HG03469 (cell line): ENCODE measurements around the gene C7.

Source experiments
- ATAC-seq: cut with Tn5 transposase; IDR thresholded peaks from one replicate; pipeline ENCODE4 v1.9.1; 2021; ENCODE audit warnings: mild to moderate bottlenecking, moderate library complexity, moderate number of reproducible peaks; ENCODE audit not compliant: unreplicated experiment

Gene C7

DNA sequence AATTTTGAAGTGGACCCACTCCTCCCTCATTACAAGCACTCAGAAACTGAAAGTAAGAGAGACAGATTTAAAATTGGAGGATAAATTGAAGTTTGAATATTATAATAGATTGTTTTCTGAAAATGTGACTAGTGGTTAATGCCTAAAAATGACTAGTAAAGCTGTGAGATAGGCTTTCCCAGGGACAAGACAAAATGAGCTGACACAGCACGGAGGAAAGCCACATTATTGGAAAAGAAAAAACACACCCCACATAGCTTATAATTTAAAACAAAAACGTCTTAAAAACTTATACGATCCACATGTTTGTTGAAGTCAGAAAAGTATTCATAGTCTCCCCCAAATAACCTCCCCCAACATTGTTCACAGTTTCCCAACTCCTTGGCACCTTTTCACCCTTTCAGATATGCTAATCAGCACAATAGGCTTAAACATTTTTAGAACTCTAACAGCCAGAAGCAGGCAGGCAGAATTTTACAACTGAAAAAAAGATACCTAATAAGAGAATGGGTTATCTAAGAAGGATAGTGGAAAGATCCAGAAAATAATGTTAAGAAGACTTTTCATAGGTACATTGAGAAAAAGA lies 6.1 kb downstream of the C7 start:
- ATAC-seq: no peak

DNA sequence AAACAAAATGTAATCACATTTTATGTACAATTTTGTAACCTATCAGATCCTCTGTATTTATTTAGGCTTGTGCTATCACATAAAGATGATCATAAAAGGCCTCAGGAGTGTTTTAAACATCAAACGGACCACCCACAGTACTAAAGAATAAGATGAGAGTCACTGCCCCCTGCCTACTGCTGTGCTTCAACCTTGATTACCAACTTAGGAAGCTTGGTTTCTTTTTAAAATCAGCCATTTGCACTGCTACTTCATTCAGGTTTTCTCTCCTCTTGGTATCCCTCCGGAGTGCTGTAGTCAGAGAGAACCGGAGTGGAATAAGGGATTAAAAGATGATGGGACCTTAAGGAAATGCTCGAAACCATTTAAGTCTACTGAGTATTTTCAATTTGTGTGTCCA lies 6.9 kb downstream of the C7 start:
- no peak for ATAC-seq

DNA sequence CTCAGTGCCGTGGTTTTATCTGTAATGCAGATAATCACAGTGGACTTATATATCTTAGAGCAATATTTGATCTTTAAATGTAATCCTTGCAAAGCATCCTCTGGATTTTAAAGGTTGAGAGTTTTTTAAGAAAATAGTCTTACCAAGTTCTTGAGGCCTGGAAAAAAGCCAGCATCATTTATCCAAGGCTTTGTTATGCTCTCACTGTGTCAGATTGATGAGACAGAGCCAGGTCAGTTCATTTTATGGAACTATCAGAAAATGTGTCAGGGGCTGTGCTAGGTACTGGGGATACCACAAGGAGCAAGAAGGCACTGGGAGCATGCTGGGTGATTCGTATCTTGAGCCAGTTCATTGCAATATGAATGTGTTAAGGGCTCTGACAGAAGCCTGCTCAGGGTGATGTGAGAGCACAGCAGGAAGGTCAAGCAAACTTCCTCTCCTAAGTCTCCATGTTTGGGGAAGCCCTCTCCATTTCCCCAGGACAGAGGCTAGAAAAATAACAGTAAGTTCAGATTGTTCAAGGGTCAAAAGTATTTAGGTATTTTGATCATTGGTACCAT lies 19.7 kb downstream of the C7 start:
- ATAC-seq: no peak

DNA sequence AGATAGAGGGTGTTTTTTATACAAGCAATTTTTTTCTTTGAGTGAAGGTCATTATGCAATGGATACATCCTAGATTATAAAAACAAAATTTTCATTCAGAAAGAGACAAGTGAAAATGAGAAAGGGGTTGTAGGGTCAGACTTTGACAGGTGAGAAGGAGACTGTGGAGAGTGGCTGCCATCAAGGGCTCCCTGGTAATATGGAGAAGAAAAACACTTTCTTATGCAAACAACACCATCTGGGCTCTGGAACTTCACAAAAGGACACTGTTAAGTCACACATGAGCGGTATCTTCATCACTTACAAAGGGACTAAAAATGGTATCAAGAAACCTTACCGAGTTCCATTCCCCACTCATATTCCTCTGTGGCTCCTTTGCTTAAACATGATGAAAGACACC lies 23.5 kb downstream of the C7 start:
- ATAC-seq: no peak

DNA sequence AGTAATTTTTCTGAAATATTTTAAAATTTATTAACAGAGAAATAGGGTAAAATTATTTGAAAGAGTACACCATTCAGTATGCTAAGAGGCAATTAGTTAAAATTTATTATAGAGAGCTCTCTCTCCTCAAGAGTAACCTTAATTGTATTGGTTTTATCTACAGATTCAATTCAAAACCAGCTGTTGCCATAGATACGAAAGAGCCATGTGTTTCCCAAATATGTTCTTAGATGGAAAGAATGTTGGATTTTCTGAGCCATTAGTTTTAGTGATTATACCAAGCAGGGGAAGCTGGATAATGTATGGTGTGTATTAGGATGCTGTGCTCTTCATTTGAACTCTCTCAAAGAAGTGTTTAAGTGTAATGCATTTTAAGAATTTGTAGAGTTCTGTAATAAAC lies 27.8 kb downstream of the C7 start:
- no peak for ATAC-seq

DNA sequence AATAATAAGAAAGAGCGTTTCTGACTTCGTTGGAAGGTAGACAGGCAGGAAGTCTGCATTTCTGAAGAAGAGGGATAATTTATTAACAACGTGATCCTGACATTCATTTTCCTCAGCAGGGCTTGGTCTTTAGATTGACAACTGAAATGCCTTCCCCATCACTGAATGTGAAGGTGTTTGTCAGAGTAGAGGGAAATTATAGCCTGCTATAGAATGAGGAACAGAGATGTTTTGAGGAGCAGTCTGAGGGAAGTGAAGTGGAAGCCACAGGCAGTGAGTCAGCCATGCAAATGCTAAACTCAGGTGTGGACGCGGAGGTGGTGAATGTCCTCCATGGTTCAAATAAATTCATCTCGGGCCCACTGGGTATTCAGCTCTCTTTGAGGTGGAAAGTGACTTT lies 30.5 kb downstream of the C7 start:
- no peak for ATAC-seq

DNA sequence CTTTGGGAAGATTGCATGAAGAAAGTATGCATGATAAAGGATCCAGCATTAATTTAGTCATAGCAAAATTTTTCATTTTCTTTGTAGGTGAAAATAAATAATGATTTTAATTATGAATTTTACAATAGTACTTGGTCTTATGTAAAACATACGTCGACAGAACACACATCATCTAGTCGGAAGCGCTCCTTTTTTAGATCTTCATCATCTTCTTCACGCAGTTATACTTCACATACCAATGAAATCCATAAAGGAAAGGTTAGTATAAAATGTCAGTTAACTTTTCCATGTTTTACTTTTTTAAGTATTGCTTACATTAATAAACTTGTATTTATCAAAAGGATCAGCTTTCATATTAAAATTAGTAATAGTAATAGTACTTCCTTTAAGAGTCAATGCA lies 35.8 kb downstream of the C7 start:
- ATAC-seq: no peak

DNA sequence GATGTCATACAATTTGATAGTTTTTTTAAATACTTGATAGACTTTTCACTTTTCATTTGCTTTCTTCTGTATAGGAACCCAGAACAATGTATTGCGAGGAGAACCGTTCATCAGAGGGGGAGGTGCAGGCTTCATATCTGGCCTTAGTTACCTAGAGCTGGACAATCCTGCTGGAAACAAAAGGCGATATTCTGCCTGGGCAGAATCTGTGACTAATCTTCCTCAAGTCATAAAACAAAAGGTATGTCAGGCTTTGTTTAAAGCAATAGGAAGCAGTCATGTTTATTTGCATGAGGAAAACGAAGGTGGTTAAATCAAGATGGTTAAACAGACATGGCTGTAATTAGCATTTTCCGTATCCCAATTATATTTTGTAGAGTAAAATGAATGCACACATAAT lies 46.0 kb downstream of the C7 start:
- ATAC-seq: no peak

DNA sequence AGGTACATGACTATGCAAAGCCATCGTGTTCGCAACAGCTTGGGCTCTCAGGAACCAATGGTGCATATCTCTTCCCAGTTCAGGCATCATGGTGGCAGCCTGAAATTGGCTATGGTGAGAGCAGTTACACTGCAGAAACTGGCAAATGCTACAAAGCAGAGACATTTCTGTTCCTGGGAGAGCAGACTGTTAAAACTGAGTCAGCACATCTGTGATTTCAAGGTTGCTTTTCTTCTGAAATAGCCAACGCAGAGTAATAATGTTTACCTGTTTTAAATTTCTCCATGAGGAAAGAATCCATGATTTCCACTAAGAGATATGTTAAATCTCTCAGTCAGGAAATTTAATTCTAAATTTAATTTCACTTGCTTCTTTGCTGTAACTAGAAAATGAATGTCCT lies 47.8 kb downstream of the C7 start:
- no peak for ATAC-seq

DNA sequence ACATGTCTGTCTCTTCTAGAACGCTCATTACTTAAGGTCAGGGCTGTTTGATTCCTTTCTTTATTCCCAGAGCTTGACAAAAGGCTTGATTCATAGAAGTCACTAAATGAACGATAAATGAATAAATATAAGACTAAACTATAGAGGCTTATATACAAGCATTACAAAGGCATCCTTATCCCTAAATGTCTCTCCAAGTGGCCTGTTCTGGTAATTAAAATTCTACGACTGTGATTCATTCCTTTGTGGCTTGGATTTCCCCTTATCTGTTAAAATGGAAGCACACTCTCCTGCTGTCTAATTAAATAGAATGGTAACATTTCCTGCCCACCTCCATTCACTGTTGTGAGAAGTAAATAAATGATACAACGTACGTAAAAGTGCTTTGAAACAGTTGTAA lies 49.5 kb downstream of the C7 start:
- ATAC-seq: no peak

DNA sequence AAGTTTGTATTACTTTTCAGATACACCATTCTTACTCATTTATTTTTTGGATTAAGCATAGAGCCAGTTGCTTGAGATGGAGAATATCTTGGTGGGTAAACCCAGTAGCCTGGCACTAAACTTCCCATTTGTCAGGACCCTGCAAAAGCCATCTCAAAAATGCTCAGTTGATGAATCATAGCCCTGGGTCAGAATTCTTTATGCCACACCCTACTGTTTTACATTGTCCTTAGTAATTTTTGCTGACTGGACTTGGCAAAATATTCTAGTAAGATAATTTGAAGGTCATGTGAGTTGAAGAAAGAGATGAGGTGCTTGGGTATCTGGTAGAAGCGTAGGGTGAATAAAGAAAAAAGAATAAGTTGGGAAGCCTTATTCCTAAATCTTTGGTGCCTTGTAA lies 50.7 kb downstream of the C7 start:
- no peak for ATAC-seq

DNA sequence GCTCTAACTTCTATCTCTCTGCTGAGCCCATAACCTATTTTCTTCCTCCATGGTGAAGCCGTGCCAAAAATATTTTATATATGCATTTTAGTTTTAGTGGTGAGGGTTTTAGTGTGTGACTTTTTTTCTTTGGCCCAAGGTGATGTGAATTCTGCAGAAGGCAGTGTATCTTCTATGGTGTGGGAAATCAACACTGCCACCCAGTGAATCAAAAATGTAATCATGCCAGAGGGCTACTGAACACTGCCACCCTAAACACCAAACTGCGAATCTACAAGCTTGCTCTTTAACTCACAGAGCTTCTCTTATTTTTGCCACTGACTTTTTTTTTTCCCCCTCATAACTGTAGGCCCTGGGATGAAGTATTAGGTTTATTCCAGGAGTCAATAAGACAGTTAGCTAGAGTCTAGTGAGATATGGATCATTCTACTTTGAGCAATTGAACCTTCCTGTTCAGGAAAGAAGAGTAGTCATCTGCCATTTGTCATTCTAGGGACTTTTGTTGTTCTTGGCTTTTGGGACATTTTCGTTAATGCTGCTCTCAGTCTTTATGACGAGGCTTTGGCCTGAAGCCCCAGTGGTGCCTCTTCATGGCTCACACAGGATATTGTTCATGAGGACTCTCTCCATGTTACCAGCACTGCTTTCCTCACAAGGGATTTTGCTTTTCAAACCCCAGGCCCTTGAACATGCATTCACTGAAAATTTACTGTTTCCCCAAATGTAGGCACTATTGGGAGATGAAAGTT lies 53.1 kb downstream of the C7 start:
- no peak for ATAC-seq

DNA sequence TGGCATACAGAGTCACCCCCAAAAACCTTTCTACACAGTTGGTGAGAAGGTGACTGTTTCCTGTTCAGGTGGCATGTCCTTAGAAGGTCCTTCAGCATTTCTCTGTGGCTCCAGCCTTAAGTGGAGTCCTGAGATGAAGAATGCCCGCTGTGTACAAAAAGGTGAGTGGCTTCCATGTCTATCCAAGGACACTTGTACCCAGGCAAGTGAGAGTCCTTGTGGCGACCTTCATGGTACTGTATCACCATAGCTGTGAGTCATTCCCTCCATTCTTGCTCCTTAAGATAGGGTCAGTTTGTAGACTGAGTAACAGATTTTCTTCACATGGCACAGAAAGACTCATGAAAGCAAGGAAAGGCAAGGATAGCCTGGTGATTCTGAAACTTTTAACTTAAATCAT lies 63.1 kb downstream of the C7 start:
- no peak for ATAC-seq

DNA sequence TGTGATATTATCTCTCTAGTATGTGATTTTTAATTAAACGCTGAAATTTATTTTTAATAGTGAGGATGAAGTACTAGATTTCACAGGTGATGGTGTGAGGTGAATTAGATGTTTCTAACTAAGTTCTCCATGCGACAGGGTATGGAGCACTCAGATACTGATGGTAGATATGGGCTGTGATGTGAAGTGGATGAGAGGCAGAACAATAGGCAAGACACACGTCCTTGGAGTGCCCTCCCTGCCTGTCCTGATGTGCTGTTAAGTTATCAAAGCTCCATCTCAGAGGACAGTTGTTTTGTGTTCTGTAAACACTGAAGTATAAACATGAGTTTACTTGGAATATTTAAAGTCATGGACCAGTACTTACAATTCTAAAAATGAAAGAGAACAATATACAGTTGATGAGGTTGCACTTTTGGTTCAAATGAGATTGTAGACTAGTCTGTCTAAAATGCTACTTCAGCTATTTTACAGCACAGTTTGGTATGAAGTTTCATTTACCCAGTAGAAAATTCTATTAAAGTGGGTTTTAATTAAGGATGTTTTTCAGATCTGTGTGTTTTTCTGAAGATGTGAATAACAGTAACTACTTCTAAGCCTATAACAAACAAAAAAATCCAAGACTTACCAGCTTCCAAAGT lies 64.2 kb downstream of the C7 start:
- no peak for ATAC-seq

DNA sequence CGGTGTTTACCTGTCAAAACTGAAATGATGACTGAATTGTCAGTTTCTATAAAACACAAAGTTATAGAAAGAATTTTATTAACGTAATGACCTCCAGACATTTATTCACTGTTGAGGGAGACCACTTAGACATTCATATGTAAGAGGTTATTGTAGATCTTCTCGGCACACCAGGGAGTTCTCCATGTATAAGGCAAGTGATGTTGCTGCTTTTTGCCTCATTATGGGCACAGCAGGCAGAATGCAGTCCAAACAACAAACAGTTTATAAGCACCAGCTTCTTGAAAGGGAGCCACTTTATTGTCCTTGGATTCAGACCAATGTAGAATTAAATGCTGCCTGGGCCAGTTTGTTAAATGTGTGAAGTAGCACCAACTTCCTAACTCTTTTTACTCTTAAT lies 66.7 kb downstream of the C7 start:
- no peak for ATAC-seq

DNA sequence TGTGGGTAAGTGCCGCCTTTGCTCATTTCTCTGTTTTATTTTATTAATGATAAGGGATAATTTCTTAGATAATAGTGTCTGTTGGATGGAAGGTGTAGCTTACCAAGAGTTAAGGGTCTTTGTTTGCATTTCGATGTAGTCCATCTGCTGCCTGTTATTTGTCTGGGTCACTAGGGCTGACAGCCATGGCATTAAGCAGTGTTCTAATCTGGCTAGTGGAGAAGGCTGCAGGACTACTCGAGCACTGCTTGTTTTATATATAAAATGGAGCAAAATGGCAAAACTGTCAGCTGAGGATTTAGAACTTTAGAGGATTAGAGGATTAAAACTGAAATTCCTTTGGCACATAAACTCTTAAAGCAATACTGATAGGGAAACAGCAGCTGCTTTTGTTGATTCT lies 67.5 kb downstream of the C7 start:
- ATAC-seq: no peak

DNA sequence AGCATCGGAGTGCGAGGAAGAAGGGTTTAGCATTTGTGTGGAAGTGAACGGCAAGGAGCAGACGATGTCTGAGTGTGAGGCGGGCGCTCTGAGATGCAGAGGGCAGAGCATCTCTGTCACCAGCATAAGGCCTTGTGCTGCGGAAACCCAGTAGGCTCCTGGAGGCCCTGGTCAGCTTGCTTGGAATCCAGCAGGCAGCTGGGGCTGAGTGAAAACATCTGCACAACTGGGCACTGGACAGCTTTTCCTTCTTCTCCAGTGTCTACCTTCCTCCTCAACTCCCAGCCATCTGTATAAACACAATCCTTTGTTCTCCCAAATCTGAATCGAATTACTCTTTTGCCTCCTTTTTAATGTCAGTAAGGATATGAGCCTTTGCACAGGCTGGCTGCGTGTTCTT lies 72.1 kb downstream of the C7 start:
- ATAC-seq: no peak

DNA sequence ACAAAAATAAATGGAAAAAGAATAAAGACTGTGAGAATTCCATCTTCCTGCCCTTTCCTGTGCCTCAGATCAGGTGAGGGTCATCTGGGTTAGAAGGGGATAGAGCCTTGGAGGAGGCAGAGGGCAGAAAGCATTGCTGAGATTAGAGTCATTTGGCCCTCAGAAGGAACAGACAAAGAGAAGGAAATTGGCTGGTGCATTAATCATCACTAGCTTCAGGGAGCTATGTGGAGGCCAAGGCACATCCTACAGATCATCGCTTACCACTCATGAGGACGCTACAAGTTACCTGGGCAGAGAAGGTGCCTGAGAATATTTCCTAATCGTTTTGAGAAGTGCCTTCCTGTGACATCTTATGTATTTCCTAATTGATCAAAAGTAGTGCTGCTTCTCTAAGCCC lies 74.5 kb downstream of the C7 start:
- ATAC-seq: no peak

DNA sequence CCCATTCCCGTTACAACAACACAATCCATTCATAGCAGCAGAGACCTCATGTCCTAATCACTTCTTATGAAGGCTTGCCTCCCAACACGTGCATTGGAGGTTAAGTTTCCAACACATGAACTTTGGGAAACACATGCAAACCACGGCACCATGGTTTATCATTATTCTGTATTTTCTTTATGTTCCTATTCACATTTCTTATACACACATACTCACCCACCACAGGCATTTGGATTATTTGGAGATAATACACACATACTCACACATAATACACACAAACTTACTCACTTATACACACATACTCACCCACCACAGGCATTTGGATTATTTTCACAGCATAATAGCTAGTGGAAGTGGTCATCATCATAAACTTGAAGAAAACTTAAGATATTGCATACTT lies 75.6 kb downstream of the C7 start:
- no peak for ATAC-seq

DNA sequence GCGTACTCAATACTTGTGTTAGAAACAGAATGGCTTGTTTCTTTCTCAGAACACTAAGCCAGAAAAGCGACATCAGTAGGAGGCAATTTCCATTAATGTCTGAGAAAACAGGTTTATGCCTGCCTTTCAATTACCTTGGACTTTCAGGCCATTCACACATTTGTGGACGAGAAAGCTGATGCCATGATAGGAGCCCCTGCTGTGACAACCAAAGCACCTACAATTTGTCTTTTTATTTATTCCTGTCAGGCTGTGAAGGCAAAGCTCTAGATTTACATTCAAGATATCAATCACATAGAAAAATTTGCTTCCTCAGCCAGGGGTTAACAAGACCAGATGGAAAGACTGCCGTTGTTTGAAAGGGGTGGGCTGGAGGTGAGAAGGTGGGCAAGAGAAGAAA lies 76.2 kb downstream of the C7 start:
- no peak for ATAC-seq

DNA sequence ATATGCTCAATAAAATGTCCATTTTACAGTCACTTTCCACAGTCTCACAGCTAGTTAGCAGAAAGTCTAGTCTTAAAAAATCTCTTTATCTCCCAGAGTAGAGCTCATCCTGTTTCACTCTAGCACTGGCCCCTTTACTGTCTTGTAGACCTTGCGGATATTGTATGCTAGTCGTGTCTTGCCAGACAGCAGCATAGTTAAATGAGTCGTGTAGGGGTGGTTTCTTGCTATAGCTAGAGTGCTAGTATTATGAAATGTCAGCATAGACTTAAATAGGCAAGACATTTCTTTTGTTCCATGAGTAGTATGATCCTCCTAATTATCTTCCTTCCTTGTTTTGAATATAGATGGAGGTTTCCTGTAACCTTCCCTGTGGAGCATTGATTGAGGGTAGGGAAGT lies 77.4 kb downstream of the C7 start:
- no peak for ATAC-seq

DNA sequence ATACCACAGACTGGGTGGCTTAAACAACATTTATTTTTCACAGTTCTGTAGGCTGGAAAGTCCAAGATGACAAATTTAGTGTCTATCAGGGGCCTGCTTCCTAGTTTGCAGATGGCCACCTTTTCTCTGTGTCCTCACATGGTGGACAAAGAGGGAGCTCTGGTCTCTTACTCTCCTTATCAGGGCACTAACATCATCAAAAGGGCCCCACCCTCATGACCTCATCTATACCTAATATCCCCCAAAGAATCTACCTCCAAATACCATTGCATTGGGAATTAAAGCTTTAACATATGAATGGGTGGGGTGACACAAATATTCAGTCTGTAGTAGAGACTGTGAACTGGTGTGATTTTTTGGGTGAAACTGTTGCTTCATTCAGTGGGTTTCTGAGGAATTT lies 78.1 kb downstream of the C7 start:
- ATAC-seq: no peak
